NCI-H1092 (cell line): ENCODE data around the gene BEND3.
A peak's percentile ranks its signal among the peaks of the same experiment; 100 is the strongest.
"Not testable (repeated sequence)": the region's sequence is repeated elsewhere in the genome, so short reads cannot be mapped to it uniquely, and the experiment has no call there.

Experiments used
- DNase-seq: peaks from one replicate; lab custom pipeline; 2025; lab: John Stamatoyannopoulos, UW

Gene BEND3

GRCh38 chr6:107114926-107115694 is at the start of gene BEND3:
Gene BEND3, minus strand, starts transcription at chr6:107115515. Its CDS starts 16,230 bp downstream, at chr6:107099285.
- peak; percentile 34 for DNase-seq

GRCh38 chr6:107164299-107164698 is 49.0 kb upstream of the BEND3 start:
- not testable (repeated sequence) for DNase-seq

- DNase-seq: no peak
Observed at GRCh38 chr6:107161521-107161920, 46.2 kb upstream of the BEND3 start.

- DNase-seq: no peak
Observed at GRCh38 chr6:107156617-107157016, 41.3 kb upstream of the BEND3 start.

GRCh38 chr6:107154801-107155160 is 39.5 kb upstream of the BEND3 start:
- peak; percentile 62 for DNase-seq

GRCh38 chr6:107154131-107154800 is 39.0 kb upstream of the BEND3 start:
- DNase-seq: peak; percentile 91

GRCh38 chr6:107152638-107153430 is 37.5 kb upstream of the BEND3 start:
- peak; percentile 25 for DNase-seq

GRCh38 chr6:107144666-107145065 is 29.4 kb upstream of the BEND3 start:
- no peak for DNase-seq

GRCh38 chr6:107144014-107144413 is 28.7 kb upstream of the BEND3 start:
- DNase-seq: no peak

GRCh38 chr6:107140581-107140980 is 25.3 kb upstream of the BEND3 start:
- no peak for DNase-seq

GRCh38 chr6:107136324-107136723 is 21.0 kb upstream of the BEND3 start:
- not testable (repeated sequence) for DNase-seq

GRCh38 chr6:107135048-107135680 is 19.8 kb upstream of the BEND3 start:
- DNase-seq: not testable (repeated sequence)

GRCh38 chr6:107132330-107132954 is 17.1 kb upstream of the BEND3 start:
- DNase-seq: peak; percentile 16

- DNase-seq: no peak
Observed at GRCh38 chr6:107129370-107129925, 14.1 kb upstream of the BEND3 start.

GRCh38 chr6:107128577-107128976 is 13.3 kb upstream of the BEND3 start:
- DNase-seq: no peak

- DNase-seq: no peak
Observed at GRCh38 chr6:107128175-107128574, 12.9 kb upstream of the BEND3 start.

- DNase-seq: no peak
Observed at GRCh38 chr6:107125771-107126170, 10.5 kb upstream of the BEND3 start.

- DNase-seq: no peak
Observed at GRCh38 chr6:107124934-107125348, 9.6 kb upstream of the BEND3 start.

- DNase-seq: no peak
Observed at GRCh38 chr6:107123501-107123900, 8.2 kb upstream of the BEND3 start.

GRCh38 chr6:107122748-107123147 is 7.4 kb upstream of the BEND3 start:
- no peak for DNase-seq

GRCh38 chr6:107121964-107122495 is 6.7 kb upstream of the BEND3 start:
- DNase-seq: no peak
